IPS DF 6.9 (cell line): ENCODE measurements around the gene PACSIN2.

Experiments
- DNase-seq: peaks from one replicate; pipeline ENCODE4 v3.0.0-alpha.2; 2013; ENCODE audit warnings: low read depth, low spot score
- H3K27ac ChIP-seq: one replicate; pipeline ENCODE4 v1.5.1; 2013; ENCODE audit warnings: low read length, control low read depth
- H3K27me3 ChIP-seq: 2 replicates; pipeline ENCODE4 v1.6.1; 2013; ENCODE audit warnings: mild to moderate bottlenecking, low read length; ENCODE audit not compliant: control insufficient read depth, insufficient read depth
- H3K36me3 ChIP-seq: 2 replicates; pipeline ENCODE4 v1.6.1; 2013; ENCODE audit warnings: low read length; ENCODE audit not compliant: control insufficient read depth, insufficient read depth
- H3K4me1 ChIP-seq: 2 replicates; pipeline ENCODE4 v1.6.1; 2013; ENCODE audit warnings: low read length; ENCODE audit not compliant: control insufficient read depth, insufficient read depth
- H3K4me3 ChIP-seq: 2 replicates; pipeline ENCODE4 v1.5.1; 2013; ENCODE audit warnings: mild to moderate bottlenecking, low read length
- H3K9me3 ChIP-seq: 2 replicates; pipeline ENCODE4 v1.6.1; 2013; ENCODE audit warnings: low read length, inconsistent platforms; ENCODE audit not compliant: control insufficient read depth, insufficient read depth
- WGBS: extraction: QIAGEN DNeasy Blood & Tissue Kit; methylation state at CpG from one replicate; pipeline ENCODE4 v1.1.7; 2013; ENCODE audit warnings: mixed read lengths, missing lambda C conversion rate; ENCODE audit not compliant: insufficient read length, insufficient coverage; 5-methylcytosine and 5-hydroxymethylcytosine counted together

PACSIN2 gene

GRCh38 chr22:42877597-42878340 lies 137.2 kb downstream of the PACSIN2 start:
- WGBS = no CpG with 5 or more reads among the region's 12 CpGs
- no peak for DNase-seq
- Histone ChIP-seq H3K27me3 (no peaks in the 10 kb centered on the region), H3K27ac (no peak overlapping the region), H3K36me3 (peaks cover 12% of the 10 kb centered on the region), H3K4me1 (0 out of 2 replicates have a peak, but pooled peaks cover 1% of the 10 kb centered on the region), H3K4me3 (no peak overlapping the region), H3K9me3 (no peaks in the 10 kb centered on the region)

GRCh38 chr22:42877158-42877557 lies 137.8 kb downstream of the PACSIN2 start:
- 0 out of 2 replicates have a peak, but pooled peaks cover 1% of the 10 kb centered on the region for H3K4me1 ChIP-seq
- no peaks in the 10 kb centered on the region for H3K9me3 ChIP-seq
- no peak overlapping the region for H3K4me3 ChIP-seq
- H3K27me3 ChIP-seq = no peaks in the 10 kb centered on the region
- no CpG with 5 or more reads among the region's 8 CpGs for WGBS
- no peak overlapping the region for H3K27ac ChIP-seq
- peaks cover 12% of the 10 kb centered on the region for H3K36me3 ChIP-seq
- no peak for DNase-seq

- WGBS = no CpG with 5 or more reads among the region's 17 CpGs
Observed at GRCh38 chr22:42876041-42876440, 138.9 kb downstream of the PACSIN2 start.

GRCh38 chr22:42874010-42874409 lies 140.9 kb downstream of the PACSIN2 start:
- DNase-seq = no peak
- Histone ChIP-seq H3K4me3 (no peak overlapping the region), H3K27ac (no peak overlapping the region), H3K36me3 (peaks cover 17% of the 10 kb centered on the region), H3K9me3 (no peaks in the 10 kb centered on the region), H3K27me3 (no peaks in the 10 kb centered on the region), H3K4me1 (no peaks in the 10 kb centered on the region)
- no CpG with 5 or more reads among the region's 7 CpGs for WGBS

More at GRCh38 chr22:42876041-42876440, 138.9 kb downstream of the PACSIN2 start:
- Histone ChIP-seq H3K4me1 (no peaks in the 10 kb centered on the region), H3K9me3 (no peaks in the 10 kb centered on the region), H3K36me3 (peaks cover 15% of the 10 kb centered on the region), H3K27ac (no peak overlapping the region), H3K4me3 (no peak overlapping the region), H3K27me3 (no peaks in the 10 kb centered on the region)
- DNase-seq = no peak

GRCh38 chr22:42873356-42873755 lies 141.6 kb downstream of the PACSIN2 start:
- Histone ChIP-seq H3K9me3 (no peaks in the 10 kb centered on the region), H3K27ac (no peak overlapping the region), H3K36me3 (peaks cover 14% of the 10 kb centered on the region), H3K27me3 (no peaks in the 10 kb centered on the region), H3K4me3 (no peak overlapping the region), H3K4me1 (no peaks in the 10 kb centered on the region; the same call in 1 of the 2 replicates)
- DNase-seq = no peak

GRCh38 chr22:42872821-42873220 lies 142.1 kb downstream of the PACSIN2 start:
- Histone ChIP-seq H3K4me1 (no peaks in the 10 kb centered on the region; the same call in 1 of the 2 replicates), H3K27ac (no peak overlapping the region), H3K4me3 (no peak overlapping the region), H3K27me3 (no peaks in the 10 kb centered on the region), H3K36me3 (peaks cover 13% of the 10 kb centered on the region), H3K9me3 (no peaks in the 10 kb centered on the region)
- no peak for DNase-seq
- no CpG with 5 or more reads among the region's 9 CpGs for WGBS

GRCh38 chr22:42871146-42872050 lies 143.6 kb downstream of the PACSIN2 start:
- no peak overlapping the region for H3K27ac ChIP-seq
- H3K36me3 ChIP-seq = peaks cover 7% of the 10 kb centered on the region
- H3K27me3 ChIP-seq = no peaks in the 10 kb centered on the region
- H3K4me1 ChIP-seq = peaks cover 2% of the 10 kb centered on the region; the same call in 1 of the 2 replicates
- no peaks in the 10 kb centered on the region for H3K9me3 ChIP-seq
- WGBS = no CpG with 5 or more reads among the region's 31 CpGs
- DNase-seq = no peak
- no peak overlapping the region for H3K4me3 ChIP-seq

- DNase-seq = no peak
- no peaks in the 10 kb centered on the region for H3K27me3 ChIP-seq
- no peak overlapping the region for H3K4me3 ChIP-seq
- H3K4me1 ChIP-seq = peaks cover 2% of the 10 kb centered on the region; the same call in 1 of the 2 replicates
- no peak overlapping the region for H3K27ac ChIP-seq
- H3K36me3 ChIP-seq = peaks cover 7% of the 10 kb centered on the region
- no peaks in the 10 kb centered on the region for H3K9me3 ChIP-seq
- no CpG with 5 or more reads among the region's 33 CpGs for WGBS
Observed at GRCh38 chr22:42869888-42870480, 145.0 kb downstream of the PACSIN2 start.

GRCh38 chr22:42869463-42869862 lies 145.5 kb downstream of the PACSIN2 start:
- peaks cover 7% of the 10 kb centered on the region for H3K36me3 ChIP-seq
- WGBS = no CpG with 5 or more reads among the region's 8 CpGs
- no peak overlapping the region for H3K27ac ChIP-seq
- DNase-seq = no peak
- H3K9me3 ChIP-seq = no peaks in the 10 kb centered on the region
- H3K4me3 ChIP-seq = no peak overlapping the region
- H3K4me1 ChIP-seq = peaks cover 2% of the 10 kb centered on the region; the same call in 1 of the 2 replicates
- H3K27me3 ChIP-seq = no peaks in the 10 kb centered on the region

- H3K36me3 ChIP-seq = peaks cover 7% of the 10 kb centered on the region
- no CpG with 5 or more reads among the region's 16 CpGs for WGBS
- H3K4me3 ChIP-seq = no peak overlapping the region
Observed at GRCh38 chr22:42868751-42869251, 146.1 kb downstream of the PACSIN2 start.

More at GRCh38 chr22:42868751-42869251, 146.1 kb downstream of the PACSIN2 start:
- Histone ChIP-seq H3K9me3 (no peaks in the 10 kb centered on the region), H3K27me3 (no peaks in the 10 kb centered on the region), H3K4me1 (peaks cover 2% of the 10 kb centered on the region; the same call in 1 of the 2 replicates), H3K27ac (no peak overlapping the region)
- no peak for DNase-seq
